HG03196 (cell line): ENCODE results near the gene UGT1A6.
"Not testable (repeated sequence)": the region's sequence is repeated elsewhere in the genome, so short reads cannot be mapped to it uniquely, and the experiment has no call there.

Experiments
- ATAC-seq: cut with Tn5 transposase; IDR thresholded peaks from one replicate; pipeline ENCODE4 v1.9.1; 2021; ENCODE audit not compliant: unreplicated experiment

UGT1A6 gene

DNA sequence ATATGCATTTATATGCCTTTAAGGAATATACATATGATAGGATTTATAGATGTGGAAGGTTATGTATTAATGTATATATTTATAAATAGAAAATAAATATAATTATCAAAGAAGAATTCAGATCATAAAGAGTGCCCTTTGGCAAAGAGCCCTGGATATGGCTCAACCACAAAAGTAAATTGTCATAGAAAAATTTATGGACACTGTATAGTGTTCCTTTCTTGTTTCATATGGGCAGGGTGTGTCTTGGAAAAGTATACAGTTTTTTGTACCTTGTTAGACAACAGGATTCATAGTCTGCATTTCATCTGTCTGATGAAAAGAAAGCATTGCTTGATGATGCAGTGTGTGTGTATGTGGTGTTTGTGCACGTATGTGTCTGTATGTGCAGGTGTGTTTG, 8.1 kb upstream of the UGT1A6 start:
- no peak for ATAC-seq

DNA sequence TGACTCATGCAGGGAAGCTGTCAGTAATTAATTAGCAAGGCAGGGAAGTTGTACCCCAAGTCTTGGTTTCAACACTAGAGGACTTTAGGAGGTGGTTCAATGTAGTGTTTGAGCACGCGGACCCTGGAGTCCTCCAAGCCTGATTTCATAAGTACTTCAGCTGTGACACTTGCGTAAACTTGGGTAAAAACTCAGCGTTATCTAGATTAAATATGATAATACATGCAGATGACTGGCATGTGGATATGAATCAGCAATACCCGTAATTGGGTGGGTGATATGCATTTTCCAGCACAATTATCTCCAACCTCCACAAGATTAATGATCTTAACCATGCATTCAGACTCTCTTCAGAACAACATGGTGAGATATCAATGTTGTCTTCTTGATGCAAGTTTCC, 5.8 kb upstream of the UGT1A6 start:
- ATAC-seq = no peak

DNA sequence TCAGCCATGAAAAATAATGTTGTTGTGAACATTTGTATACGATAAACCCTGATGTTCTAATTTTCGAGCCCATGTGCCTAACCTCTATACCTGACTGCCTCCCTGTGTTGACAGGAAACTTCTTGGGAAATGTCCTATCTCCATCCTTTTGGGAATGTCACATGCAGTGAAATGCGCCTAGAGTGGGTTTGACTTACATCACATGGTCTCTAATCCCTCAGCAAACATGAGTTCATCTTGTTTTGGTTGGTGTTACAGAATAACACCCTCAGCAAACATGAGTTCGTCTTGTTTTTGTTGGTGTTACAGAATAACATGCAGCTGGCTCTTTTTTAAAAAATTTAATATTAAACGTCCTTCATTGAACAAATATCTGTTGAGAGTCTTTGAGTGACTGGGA, 4.3 kb upstream of the UGT1A6 start:
- no peak for ATAC-seq

DNA sequence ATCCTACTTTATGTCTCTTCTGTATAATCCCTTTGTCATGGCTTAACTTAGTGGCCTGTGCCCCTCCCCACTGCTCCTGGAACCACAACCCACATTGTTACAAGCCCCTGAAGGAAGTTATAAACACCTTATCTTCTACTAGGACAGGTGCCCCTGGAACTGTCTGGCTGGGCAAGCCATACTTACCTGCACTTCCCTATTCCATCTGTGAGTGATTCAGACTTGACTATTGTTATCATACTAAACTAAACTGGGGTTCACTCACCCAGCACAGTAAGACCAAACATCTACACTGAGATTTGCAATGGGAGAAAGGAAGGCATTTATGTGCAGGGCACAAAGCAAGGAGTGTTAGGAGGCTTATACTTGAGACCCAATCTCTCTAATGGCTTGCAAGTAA, 3.7 kb upstream of the UGT1A6 start:
- no peak for ATAC-seq

DNA sequence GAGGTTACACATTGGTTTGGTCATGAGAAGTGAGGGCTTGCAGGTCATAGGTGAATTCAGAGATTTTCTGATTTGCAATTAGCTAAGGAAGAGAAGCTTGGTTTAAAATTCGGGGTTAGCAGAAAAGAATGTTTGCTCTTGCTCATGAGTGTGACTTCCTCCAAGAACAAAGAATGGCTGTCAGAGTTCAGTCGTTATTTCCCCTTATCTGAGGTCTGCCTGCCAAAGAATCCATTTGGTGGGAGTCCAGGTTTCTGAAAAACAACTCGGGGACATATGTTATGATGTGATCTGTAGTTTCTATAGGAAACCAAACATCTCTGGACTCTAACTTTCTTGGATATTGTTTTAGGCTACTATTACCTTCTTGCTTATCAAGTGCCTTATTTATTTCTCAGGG, 3.2 kb upstream of the UGT1A6 start:
- ATAC-seq = no peak

DNA sequence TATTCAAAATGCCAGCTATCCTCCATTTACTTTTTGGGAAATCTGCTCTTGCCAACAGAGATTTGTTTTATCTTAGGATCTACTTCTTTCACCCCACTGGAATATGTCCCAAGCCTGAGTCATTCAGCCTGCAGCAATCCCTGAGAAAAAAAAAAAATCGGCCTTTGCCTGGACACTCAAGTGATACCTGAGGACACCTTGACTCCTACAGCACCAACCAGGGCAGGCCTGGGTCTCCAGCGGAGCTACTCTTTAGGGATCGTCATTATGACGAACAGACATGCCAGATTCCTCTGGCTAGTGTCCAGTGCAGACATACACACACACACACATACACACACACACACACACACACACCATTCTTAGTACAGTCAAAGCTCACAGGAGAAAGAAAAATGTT, 2.2 kb upstream of the UGT1A6 start:
- ATAC-seq = no peak

DNA sequence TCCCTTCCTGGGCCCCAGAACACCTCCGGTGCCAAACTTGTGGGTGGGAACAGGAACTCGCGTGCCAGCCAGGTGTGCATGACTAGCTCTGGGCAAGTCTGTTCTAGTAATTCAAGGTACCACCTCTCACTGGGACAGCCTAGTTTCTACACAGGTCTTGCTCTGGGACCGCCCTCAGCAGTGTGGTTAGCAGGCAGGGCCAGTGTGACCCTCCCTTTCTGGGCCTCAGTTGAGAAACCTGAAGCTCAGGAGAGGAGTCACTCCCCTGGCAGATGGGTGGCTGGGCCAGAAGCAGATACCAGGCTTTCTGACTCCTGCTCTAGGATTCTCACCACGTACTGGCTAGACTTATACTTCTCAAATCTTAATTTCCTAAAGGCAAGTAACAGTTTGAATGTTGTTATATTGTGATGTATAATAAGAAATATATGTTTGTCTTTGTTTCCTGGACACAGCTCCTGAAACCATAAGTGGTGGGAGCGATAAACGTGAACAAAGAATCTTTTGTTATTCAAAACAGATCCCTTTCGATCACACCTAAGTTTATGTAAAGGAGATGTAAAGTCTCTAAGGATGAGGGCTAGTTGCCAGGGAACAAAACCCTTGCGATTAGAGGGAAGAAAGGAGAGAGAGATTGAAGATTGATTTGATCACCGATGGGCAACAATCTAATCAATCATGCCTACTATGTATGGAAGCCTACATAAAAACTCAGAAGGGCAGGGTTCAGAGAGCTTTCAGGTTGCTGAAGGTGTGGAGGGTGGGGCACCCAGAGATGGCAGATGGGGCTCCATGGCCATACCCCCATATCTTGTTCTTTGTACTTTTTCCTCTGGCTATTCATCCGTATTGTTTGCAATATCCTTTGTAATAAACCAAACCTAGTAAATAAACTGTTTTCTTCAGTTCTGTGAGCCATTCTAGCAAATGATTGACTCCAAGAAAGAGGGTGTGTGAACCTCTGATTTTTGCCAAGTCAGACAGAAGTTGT, 952 bp upstream of the UGT1A6 start:
- ATAC-seq = no peak

DNA sequence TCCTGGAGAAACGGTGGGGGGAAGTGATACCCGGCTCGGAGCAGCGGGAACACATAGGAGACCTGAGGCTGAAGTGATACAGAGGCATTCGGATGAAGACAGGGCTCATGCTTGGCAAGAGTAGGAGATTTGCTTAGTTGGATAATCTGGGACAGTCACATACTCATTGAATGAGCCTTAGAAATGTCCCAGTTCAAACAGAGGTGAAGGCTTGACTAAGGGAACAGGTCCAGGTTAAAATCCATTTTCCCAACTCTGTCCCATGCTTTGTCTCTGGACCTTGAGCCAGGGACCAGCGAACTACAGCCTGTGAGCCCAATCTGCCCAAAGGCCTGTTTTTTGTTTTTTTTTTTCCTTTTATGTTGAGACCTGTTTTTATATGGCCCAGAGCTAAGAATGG, 1.3 kb downstream of the UGT1A6 start:
- ATAC-seq = no peak

DNA sequence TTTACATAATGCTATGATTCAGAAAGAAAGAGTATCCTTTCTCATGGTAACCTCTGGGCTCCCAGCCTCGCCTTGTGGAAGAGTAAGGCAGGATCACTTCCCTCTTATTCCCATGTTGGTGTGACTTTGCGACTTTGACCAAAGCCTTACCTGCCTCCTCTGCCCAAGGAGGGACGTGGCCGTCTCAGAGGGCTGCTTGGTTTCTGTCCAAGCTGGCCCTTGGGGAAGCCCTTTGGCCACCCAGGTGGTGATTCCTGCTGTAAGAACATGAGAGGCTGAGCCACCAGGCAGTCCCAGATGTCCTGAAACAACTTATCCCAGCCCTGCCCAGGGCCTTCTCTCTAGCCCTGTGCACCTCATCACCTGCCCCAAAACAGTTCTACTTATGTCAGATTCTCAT, 6.0 kb downstream of the UGT1A6 start:
- no peak for ATAC-seq

DNA sequence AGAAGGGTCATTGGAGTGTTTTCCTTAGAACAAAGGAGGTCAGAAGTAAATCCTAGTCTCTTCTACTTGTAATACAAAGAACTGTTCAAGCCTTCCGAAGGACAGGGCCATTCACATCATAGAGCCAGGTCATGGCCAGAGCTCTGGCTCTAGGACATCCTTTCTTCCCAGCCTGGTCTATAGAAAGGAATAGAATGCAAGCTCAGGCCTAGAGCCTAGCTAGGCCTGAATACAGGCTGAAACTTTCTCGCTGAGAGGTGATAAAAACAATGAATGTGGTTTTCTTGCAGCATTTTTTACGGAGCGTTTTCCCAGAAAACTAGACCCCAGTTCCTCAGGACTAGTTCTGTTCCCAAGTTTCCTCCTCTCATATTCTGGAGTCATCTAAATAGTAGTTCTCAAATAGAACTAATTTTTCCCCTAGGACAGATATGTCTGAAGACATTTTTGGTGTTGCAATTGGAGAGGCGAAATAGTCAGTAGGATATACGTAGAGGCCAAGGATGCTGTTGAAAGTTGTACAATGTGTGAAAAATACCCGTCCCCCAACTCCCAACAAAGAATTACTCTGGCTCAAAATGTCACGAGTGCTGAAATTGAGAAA, 6.8 kb downstream of the UGT1A6 start:
- no peak for ATAC-seq

DNA sequence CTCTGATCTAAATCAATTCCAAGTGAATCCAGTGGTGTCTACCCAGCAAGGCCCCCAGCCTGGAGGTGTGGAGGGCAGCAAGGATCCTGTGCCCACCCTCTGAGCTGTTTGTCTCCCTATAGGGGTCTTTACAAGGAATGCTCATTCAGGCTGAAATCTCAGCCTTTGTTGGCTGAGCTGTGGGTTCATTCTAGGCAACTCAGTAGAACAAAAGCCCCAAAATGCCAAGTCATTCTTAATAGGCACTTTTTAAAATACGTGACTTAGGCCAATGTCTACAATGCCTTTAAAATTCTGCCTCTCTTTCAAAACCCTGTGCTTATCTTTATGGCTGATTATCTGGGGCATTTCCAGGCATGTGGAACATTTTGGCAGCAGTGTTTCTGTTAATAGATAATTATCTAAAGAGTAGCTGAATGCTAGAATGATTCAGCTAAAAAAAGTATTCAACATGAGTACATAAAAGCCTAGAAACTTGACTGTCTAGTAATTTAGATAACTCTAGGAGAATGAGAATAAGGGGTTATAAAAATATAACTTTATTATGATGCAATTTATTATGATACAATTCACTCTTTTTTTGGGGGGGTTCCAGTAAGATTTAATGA, 7.4 kb downstream of the UGT1A6 start:
- no peak for ATAC-seq

DNA sequence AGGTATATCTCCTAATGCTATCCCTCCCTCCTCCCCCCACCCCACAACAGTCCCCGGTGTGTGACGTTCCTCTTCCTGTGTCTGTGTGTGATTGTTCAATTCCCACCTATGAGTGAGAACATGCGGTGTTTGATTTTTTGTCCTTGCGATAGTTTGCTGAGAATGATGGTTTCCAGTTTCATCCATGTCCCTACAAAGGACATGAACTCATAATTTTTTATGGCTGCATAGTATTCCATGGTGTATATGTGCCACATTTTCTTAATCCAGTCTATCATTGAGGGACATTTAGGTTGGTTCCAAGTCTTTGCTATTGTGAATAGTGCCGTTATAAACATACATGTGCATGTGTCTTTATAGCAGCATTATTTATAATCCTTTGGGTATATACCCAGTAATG, 8.2 kb downstream of the UGT1A6 start:
- ATAC-seq = not testable (repeated sequence)

DNA sequence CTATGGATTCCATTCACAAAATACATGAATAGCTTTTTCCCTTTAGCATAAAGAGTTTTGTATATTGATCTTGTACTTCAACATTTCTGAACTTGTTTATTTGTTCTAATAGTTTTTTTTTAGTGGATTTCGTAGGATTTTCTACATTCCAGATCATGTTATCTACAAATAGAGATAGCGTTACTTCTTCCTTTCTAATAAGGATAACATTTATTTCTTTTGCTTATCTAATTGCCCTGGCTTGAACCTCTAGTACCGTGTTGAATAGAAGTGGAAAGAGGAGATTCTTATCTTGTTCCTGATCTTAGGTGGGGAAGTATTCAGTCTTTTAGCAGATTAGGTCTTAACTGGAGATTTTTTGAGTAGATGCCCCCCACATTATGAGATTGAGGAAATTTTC, 9.5 kb downstream of the UGT1A6 start:
- ATAC-seq = no peak

DNA sequence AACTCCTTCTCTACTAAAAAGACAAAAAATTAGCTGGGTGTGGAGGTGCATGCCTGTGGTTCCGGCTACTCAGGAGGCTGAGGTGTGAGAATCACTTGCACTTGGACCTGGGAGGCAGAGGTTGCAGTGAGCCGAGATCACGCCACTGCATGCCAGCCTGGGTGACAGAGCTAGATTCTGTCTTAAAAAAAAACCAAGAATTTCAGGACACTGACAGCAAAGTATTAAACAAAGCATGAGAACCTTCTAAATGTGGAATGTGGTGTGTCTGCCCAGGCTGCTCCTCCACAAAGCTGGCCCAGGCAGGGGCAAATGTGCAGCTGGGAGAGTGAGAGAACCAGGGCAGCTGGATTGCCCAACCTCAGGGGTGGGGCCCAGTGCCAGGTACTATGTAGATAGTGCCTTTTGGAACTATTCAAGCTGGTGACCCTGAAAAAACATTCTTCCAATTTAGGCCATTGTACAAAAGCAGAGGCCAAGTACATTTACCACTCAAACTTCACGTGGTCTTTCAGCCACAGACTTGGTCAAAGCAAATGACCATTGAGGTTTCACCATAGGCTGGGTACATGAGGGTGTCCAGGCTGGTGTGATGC, 13.3 kb downstream of the UGT1A6 start:
- no peak for ATAC-seq

DNA sequence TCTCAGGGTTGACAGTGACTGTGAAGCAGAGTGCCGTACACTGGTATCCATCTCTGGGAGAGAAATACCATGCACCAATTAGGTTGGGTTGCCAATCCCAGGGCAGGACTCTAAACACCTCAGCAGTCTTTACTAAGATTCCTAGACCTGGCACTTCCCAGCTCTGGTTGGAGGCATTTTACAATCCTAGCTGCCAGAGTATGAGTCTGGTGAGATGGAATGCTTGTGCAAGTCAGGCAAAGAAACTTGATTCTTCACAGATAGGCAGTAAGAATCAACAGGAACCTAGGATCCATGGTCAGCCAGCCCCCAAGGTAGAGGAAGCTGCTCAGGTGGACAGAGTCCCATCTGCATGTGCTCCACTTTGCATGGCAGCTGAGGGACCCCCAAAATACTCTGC, 14.0 kb downstream of the UGT1A6 start:
- no peak for ATAC-seq

DNA sequence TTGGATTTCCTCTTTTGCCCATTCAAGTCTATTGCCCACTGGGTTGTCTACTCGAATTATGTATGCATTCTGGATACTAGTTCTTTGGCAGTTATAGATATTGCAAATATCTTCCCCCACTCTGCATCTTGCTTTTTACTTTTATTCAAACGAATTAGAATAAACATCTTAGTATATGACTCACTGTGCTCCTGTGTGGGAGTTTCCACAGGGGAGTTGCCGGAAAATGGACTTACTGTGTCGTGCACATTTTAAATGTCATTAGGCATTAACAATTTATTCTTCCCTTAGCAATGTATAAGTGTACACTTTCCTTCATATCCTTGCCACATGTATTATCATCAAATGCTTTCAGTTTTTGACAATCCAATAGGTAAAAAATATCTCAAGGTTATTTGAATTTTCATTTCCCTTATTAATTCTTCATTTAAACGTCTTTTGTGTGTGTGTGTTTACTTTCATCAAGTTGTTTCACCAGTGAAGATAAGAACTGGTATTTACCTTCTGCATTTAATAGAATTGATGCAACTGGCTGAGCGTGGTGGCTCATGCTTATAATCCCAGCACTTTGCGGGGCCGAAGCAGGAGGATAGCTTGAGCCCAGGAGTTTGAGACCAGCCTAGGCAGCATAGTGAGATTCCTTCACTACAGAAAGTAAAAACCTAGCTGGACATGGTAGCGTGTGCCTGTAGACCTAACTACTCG, 15.4 kb downstream of the UGT1A6 start:
- ATAC-seq = no peak

DNA sequence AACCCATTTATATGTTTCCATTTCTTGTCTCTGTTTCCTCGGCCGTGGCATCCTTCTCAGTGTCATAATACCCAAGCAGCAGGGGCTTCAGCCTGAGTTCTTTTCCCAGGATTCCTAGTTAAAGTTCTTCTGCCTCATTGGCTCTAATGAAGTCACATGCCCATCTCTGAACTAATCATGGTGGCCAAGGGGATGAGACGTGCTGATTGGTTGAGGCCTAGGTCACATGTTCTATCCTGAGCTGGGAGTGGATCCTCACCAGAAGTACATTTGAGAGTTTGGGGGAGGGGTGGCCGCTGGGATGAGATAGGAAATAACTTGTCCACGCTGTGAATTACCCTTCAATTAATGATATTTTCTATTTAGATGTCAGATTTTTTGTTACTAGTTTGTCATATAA, 16.3 kb downstream of the UGT1A6 start:
- no peak for ATAC-seq

DNA sequence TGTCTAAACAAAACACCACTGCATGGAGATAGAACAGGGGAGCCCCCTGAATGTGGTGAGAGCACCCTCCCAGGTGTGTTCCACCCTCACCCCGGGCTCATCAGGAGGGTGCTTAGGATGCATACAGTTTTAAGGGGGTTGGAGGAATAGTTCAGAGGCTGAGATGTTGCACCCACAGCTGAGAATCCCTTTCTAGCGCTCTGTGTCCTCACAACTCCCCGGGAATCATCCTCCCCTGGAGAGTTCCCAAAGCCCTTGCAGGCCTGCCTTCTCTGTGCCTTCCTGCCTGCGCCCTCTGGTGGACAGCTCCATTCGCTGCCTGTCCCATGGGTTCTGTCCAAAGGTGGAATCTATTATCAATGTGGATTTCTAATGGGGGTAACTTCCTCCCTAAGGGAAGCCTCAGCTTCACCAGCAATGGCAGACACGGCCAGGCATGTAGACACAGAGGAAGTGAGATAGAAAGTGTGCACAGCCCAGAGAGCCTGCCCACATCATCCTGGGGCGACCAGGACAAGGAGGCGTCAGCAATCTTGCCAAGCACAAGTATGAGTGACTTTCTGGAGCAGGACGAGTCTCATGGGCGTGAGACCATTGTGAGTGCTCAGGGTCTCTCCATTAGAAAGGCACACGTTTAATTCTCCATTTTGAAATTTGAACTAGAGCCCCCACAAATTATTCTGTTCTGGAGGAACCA, 18.8 kb downstream of the UGT1A6 start:
- peak; percentile 61 for ATAC-seq

DNA sequence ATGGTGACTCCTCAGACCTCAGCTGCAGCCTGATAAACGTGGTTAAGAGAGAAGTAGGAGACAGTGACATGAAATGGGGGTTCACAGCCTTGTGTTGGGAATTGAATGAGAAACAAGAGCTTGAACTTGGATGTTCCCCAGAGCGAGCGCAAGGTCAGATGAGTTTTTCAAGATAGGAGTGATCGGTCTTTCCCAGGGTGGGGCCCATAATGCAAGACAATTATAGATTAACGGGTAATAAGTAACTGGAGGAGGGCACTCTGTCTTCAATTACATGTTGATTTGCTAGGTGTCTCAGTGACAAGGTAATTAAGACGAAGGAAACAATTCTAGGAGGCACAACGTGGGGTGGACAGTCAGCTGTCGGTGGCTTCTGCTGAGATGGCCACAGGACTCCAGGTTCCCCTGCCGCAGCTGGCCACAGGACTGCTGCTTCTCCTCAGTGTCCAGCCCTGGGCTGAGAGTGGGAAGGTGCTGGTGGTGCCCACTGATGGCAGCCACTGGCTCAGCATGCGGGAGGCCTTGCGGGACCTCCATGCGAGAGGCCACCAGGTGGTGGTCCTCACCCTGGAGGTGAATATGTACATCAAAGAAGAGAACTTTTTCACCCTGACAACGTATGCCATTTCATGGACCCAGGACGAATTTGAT, 20.0 kb downstream of the UGT1A6 start, which contains the start of gene UGT1A5:
TSS of gene UGT1A5 (plus strand) at position 297 of the 651 bp plus-strand sequence. CDS start at position 382, 85 bp downstream.
- no peak for ATAC-seq

DNA sequence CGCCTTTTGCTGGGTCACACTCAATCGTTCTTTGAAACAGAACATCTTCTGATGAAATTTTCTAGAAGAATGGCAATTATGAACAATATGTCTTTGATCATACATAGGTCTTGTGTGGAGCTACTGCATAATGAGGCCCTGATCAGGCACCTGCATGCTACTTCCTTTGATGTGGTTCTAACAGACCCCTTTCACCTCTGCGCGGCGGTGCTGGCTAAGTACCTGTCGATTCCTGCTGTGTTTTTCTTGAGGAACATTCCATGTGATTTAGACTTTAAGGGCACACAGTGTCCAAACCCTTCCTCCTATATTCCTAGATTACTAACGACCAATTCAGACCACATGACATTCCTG, 20.5 kb downstream of the UGT1A6 start:
- ATAC-seq = no peak
